Measurements from ENCODE around the gene SPAG7. TPM values are rescaled to one million over a fixed set of nuclear protein-coding genes. Genes with fewer than 3 reads are reported as not detected.

Gene SPAG7
- polyA plus RNA-seq, 1 of the 3 experiments (the other 2 are of a cell fraction), result 133 TPM

GRCh38 chr17:4937553-4937952 is 30.1 kb downstream of the SPAG7 start:
- no peak overlapping the region for H3K4me3 ChIP-seq (ENCODE audit: low read depth in 2 of 2, low read length in 1 of 2)
- H3K9ac ChIP-seq, result no peak overlapping the region
- H3K9me3 ChIP-seq, result no peaks in the 10 kb centered on the region
- TF ChIP-seq ZBTB33 (IDR thresholded peaks at IDR 0.05; ENCODE audit: borderline replicate concordance, low read depth) (no peak), POLR2AphosphoS5 (IDR thresholded peaks at IDR 0.05; ENCODE audit: low read depth, low read length) (no peak), FOSL2 (IDR thresholded peaks at IDR 0.05; ENCODE audit: borderline replicate concordance, low read depth) (no peak), REST (IDR thresholded peaks at IDR 0.05; ENCODE audit: low read depth, low read length) (no peak), RAD21 (IDR thresholded peaks at IDR 0.05; ENCODE audit: low read length) (no peak), YY1 (IDR thresholded peaks at IDR 0.05; ENCODE audit: low read depth) (no peak), GABPA (IDR thresholded peaks at IDR 0.05; ENCODE audit: low read depth) (no peak), MEF2A (IDR thresholded peaks at IDR 0.05; ENCODE audit: borderline replicate concordance, low read depth) (no peak), NRF1 (IDR thresholded peaks at IDR 0.05; ENCODE audit: low read depth, low read length) (no peak), MAX (IDR thresholded peaks at IDR 0.05; ENCODE audit: low read depth) (no peak), TAF1 (IDR thresholded peaks at IDR 0.05; ENCODE audit: borderline replicate concordance, low read depth, low read length) (no peak), CTCF (IDR thresholded peaks at IDR 0.05) (no peak), GATA2 (CRISPR knock-in tag; IDR thresholded peaks at IDR 0.05) (no peak), JUND (IDR thresholded peaks at IDR 0.05) (no peak), EZH2phosphoT487 (IDR thresholded peaks at IDR 0.05; ENCODE audit: borderline replicate concordance, low read depth) (no peak), EP300 (IDR thresholded peaks at IDR 0.05; ENCODE audit: borderline replicate concordance in 1 of 2, low read depth in 1 of 2, low read length in 1 of 2) (no peak)
- TF ChIP-seq, protein P1, sequence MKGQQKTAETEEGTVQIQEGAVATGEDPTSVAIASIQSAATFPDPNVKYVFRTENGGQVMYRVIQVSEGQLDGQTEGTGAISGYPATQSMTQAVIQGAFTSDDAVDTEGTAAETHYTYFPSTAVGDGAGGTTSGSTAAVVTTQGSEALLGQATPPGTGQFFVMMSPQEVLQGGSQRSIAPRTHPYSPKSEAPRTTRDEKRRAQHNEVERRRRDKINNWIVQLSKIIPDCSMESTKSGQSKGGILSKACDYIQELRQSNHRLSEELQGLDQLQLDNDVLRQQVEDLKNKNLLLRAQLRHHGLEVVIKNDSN (IDR thresholded peaks at IDR 0.05; ENCODE audit: borderline replicate concordance, low read depth), result no peak
- H3K27me3 ChIP-seq (ENCODE audit: insufficient read depth), result no peaks in the 10 kb centered on the region
- 97% methylated on average over 15 of the region's 16 CpGs for WGBS (ENCODE audit: low lambda C conversion rate)
- no peak overlapping the region for H3K27ac ChIP-seq (ENCODE audit: low read depth in 2 of 2, low read length in 1 of 2)
- CTCF ChIA-PET, result interaction anchor here (2.3 kb wide), 1 partner anchor 28 kb away, joined by 11 read pairs; no protein-coding TSS in a partner anchor
- no peaks in the 10 kb centered on the region for H3K9me2 ChIP-seq
- peaks cover 38% of the 10 kb centered on the region for H3K79me2 ChIP-seq (ENCODE audit: insufficient read depth)
- peaks cover 23% of the 10 kb centered on the region for H3F3A ChIP-seq (replicated peaks; ENCODE audit: insufficient read depth)
- DNase-seq, result no peak
- peaks cover 13 to 29% of the 10 kb centered on the region in 2 experiments; a peak in 2 of 4 replicates for H3K4me1 ChIP-seq (ENCODE audit: control insufficient read depth in 1 of 2, insufficient read depth in 2 of 2, low read depth in 1 of 2, low read length in 1 of 2)
- POLR2A ChIA-PET, result no interaction called here
- H3K36me3 ChIP-seq (replicated peaks in 1 of 2; ENCODE audit: control insufficient read depth in 1 of 2, insufficient read depth in 2 of 2, low read length in 1 of 2), result peaks cover 14 to 16% of the 10 kb centered on the region in 2 experiments
- no peak overlapping the region; the same call in 1 of the 2 replicates for H3K4me2 ChIP-seq
- H4K20me1 ChIP-seq (ENCODE audit: insufficient read depth), result no peaks in the 10 kb centered on the region
- H2AFZ ChIP-seq (ENCODE audit: low read depth), result no peak overlapping the region

Data from SK-N-SH (cell line).